Loucy (cell line): ENCODE results near the gene RNF126.

Experiments
- H2AFZ ChIP-seq: fragments of 200-600 bp; sonication (generic); 2 replicates; pipeline ENCODE4 v1.6.0; 2016; ENCODE audit warnings: antibody characterized with exemption, mild to moderate bottlenecking, low read length, moderate library complexity
- H3F3A ChIP-seq: fragments of 200-600 bp; 2 replicates; pipeline ENCODE4 v1.6.0; 2016; ENCODE audit warnings: antibody characterized with exemption, low read depth, mild to moderate bottlenecking
- H3K27me3 ChIP-seq: fragments of 200-600 bp; sonication (generic); 2 replicates; pipeline ENCODE4 v1.6.1; 2014; ENCODE audit warnings: low read length, mild to moderate bottlenecking; ENCODE audit not compliant: insufficient read depth, poor library complexity, severe bottlenecking
- H3K36me3 ChIP-seq: fragments of 200-600 bp; sonication (generic); 2 replicates; pipeline ENCODE4 v1.6.1; 2016; ENCODE audit warnings: low read length; ENCODE audit not compliant: insufficient read depth
- H3K4me1 ChIP-seq: fragments of 200-600 bp; sonication (generic); 2 replicates; pipeline ENCODE4 v1.5.1; 2014; ENCODE audit warnings: low read length, mild to moderate bottlenecking; ENCODE audit not compliant: insufficient read depth, poor library complexity, severe bottlenecking
- H3K4me2 ChIP-seq: fragments of 200-600 bp; sonication (generic); 2 replicates; pipeline ENCODE4 v1.6.0; 2014; ENCODE audit warnings: antibody characterized with exemption, low read length, low read depth, mild to moderate bottlenecking; ENCODE audit not compliant: poor library complexity, severe bottlenecking
- H3K4me3 ChIP-seq: fragments of 200-600 bp; sonication (generic); 2 replicates; pipeline ENCODE4 v1.5.1; 2014; ENCODE audit warnings: low read length, mild to moderate bottlenecking, mixed read lengths; ENCODE audit not compliant: poor library complexity, severe bottlenecking
- H3K79me2 ChIP-seq: fragments of 200-600 bp; sonication (generic); 2 replicates; pipeline ENCODE4 v1.6.1; 2014; ENCODE audit warnings: low read length; ENCODE audit not compliant: insufficient read depth
- H3K9ac ChIP-seq: fragments of 200-600 bp; sonication (generic); 2 replicates; pipeline ENCODE4 v1.6.0; 2014; ENCODE audit warnings: mild to moderate bottlenecking, low read depth, low read length, moderate library complexity; ENCODE audit not compliant: poor library complexity, severe bottlenecking
- H3K9me2 ChIP-seq: fragments of 200-600 bp; sonication (generic); replicated peaks from 2 replicates; pipeline ENCODE4 v1.6.1; 2016; ENCODE audit warnings: low read depth, low read length, mixed read lengths
- H3K9me3 ChIP-seq: fragments of 200-600 bp; sonication (generic); 2 replicates; pipeline ENCODE4 v1.6.1; 2014; ENCODE audit warnings: mild to moderate bottlenecking, antibody characterized with exemption, low read length, low read depth; ENCODE audit not compliant: insufficient read depth
- H4K20me1 ChIP-seq: fragments of 200-600 bp; sonication (generic); 2 replicates; pipeline ENCODE4 v1.6.0; 2014; ENCODE audit warnings: antibody characterized with exemption, low read length, mild to moderate bottlenecking; ENCODE audit not compliant: insufficient read depth, poor library complexity, severe bottlenecking
- EZH2phosphoT487 ChIP-seq: fragments of 200-600 bp; IDR thresholded peaks from 2 replicates; pipeline ENCODE4 v1.6.1; 2018; ENCODE audit warnings: antibody characterized with exemption, mild to moderate bottlenecking, moderate library complexity, borderline replicate concordance
- TF ChIP-seq, protein P1 (sequence below): fragments of 200-600 bp; sonication (generic); conservative IDR thresholded peaks from 2 replicates; pipeline ENCODE4 v1.5.1; 2014; ENCODE audit warnings: mild to moderate bottlenecking, antibody characterized with exemption, low read length

The RNF126 gene

DNA sequence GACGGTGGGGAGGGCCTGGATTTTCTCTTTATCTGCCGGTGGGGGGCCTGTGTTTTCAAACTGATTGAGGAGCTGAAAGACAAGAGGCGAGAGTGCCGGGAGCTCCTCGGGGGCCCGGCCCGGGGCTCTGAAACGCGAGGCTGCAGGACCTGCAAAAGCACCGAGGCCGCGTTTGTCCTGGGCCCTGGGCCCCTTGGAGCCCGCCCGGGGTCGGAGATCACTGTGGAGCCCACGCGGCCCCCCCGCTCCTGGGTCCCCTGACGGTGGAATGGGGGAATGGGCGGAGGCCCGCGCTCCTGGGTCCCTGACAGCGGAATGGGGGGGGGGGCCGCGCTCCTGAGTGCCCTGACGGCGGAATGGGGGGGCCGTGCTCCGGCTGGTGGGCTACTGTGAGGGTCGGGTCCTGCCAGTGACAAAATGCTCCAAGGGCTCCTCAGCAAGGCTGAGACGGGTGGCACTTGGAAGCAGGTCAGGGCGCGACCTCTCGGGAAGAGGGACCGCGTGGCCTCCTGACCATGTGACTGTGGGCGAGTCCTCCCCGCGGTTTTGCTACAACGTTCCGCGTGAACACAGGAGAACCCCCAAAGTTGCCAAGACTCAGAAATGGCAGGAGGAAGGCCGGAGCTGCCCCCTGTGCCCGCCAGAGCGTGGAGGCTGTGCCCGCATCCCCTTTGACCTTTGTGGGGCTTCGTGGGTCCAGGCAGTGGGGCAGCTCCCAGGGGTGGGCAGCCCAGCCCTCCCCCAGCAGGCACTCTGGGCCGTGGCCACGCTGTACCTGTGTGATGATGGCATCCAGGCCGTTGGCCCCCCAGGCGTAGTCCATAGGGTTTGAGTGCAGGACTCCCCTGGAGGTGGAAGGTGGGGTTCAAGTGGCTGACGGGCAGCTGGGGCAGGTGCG is 13.9 kb downstream of the RNF126 start:
- Histone ChIP-seq H3K4me3 (no peak overlapping the region), H3K4me2 (no peak overlapping the region), H3K79me2 (peaks cover 25% of the 10 kb centered on the region), H3F3A (no peaks in the 10 kb centered on the region), H2AFZ (no peak overlapping the region), H4K20me1 (peaks cover 32% of the 10 kb centered on the region), H3K9me2 (no peaks in the 10 kb centered on the region), H3K9me3 (no peaks in the 10 kb centered on the region), H3K36me3 (peaks cover 72% of the 10 kb centered on the region; the same call in 1 of the 2 replicates), H3K4me1 (no peaks in the 10 kb centered on the region), H3K27me3 (no peaks in the 10 kb centered on the region), H3K9ac (no peak overlapping the region)
- TF ChIP-seq EZH2phosphoT487, result no peak
- TF ChIP-seq, protein P1, sequence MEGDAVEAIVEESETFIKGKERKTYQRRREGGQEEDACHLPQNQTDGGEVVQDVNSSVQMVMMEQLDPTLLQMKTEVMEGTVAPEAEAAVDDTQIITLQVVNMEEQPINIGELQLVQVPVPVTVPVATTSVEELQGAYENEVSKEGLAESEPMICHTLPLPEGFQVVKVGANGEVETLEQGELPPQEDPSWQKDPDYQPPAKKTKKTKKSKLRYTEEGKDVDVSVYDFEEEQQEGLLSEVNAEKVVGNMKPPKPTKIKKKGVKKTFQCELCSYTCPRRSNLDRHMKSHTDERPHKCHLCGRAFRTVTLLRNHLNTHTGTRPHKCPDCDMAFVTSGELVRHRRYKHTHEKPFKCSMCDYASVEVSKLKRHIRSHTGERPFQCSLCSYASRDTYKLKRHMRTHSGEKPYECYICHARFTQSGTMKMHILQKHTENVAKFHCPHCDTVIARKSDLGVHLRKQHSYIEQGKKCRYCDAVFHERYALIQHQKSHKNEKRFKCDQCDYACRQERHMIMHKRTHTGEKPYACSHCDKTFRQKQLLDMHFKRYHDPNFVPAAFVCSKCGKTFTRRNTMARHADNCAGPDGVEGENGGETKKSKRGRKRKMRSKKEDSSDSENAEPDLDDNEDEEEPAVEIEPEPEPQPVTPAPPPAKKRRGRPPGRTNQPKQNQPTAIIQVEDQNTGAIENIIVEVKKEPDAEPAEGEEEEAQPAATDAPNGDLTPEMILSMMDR, result no peak

DNA sequence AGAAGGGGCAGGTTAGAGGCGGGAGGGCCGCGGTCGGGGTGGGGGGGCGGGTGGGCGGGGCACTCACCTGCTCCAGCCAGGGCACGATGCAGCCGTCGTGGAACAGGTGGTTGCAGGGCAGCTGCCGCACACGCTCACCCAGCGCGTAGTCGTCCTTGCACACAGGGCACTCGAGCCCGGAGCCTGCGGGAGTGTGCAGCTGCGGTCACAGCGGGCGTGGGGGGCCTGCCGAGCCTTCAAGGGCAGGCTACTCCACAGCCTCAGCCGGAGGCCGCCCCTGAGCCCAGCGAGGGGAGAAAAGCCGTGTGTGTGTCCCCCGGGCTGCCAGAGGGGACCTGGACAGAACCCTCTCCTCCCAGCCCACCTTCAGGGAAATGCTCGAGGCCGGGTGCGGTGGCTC is 14.7 kb downstream of the RNF126 start:
- H4K20me1 ChIP-seq, result peaks cover 24% of the 10 kb centered on the region

DNA sequence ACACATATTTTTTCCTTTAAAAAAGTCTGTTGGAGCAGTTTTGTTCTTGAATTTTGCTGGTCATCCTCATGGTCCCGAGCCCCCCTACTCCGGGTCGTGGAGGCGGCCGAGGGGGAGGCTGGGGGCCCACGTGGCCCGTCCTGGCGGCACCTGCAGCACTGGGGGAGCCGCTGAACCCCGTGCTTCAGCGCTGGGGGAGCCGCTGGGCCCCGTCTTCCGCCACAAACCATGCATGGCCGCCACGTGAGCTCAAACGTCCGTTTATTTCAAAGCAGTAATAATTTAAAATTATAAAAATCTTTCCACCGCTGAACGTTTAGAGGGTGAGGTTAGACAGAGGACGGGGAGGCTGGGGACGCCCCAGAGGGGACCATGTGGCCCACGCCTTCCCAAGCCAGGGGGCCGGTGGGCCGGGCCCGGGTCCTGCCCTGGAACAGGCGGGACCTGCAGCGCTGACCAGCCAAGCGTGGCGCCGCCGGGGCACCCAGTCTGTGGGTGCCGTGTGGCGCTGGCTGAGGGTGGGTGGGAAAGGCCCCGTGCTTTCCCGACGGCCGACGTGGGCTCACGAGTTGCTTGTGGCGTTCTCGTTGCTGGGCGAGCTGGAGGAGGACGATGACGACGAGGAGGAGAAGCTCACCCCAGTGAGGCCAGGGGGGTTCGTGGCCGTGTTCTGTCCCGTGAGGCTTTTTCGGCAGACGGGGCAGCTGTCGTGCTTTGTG is 15.3 kb downstream of the RNF126 start:
- Histone ChIP-seq H3K4me3 (no peak overlapping the region), H3K9ac (no peak overlapping the region), H3K36me3 (peaks cover 58% of the 10 kb centered on the region; the same call in 1 of the 2 replicates), H2AFZ (no peak overlapping the region), H3K4me1 (no peaks in the 10 kb centered on the region), H3K27me3 (no peaks in the 10 kb centered on the region), H3K9me3 (no peaks in the 10 kb centered on the region), H3F3A (no peaks in the 10 kb centered on the region), H4K20me1 (peaks cover 18% of the 10 kb centered on the region), H3K79me2 (peaks cover 10% of the 10 kb centered on the region), H3K9me2 (no peaks in the 10 kb centered on the region), H3K4me2 (no peak overlapping the region)
- TF ChIP-seq, protein P1, result no peak
- no peak for TF ChIP-seq EZH2phosphoT487

More for the DNA sequence above, 14.7 kb downstream of the RNF126 start:
- no peak overlapping the region for H3K9ac ChIP-seq
- no peaks in the 10 kb centered on the region for H3K27me3 ChIP-seq
- no peaks in the 10 kb centered on the region for H3K4me1 ChIP-seq
- peaks cover 16% of the 10 kb centered on the region for H3K79me2 ChIP-seq
- H2AFZ ChIP-seq, result no peak overlapping the region
- H3K36me3 ChIP-seq, result peaks cover 63% of the 10 kb centered on the region; the same call in 1 of the 2 replicates
- no peaks in the 10 kb centered on the region for H3K9me2 ChIP-seq
- TF ChIP-seq, protein P1, result no peak
- TF ChIP-seq EZH2phosphoT487, result no peak
- no peak overlapping the region for H3K4me2 ChIP-seq
- no peaks in the 10 kb centered on the region for H3K9me3 ChIP-seq
- H3K4me3 ChIP-seq, result no peak overlapping the region
- H3F3A ChIP-seq, result no peaks in the 10 kb centered on the region
